Lung (tissue), 12 donors: ENCODE results near the gene CRY2. TPM values are rescaled to one million over a fixed set of nuclear protein-coding genes. Genes with fewer than 3 reads are reported as not detected.

ENCODE experiments used
- ATAC-seq: fragments of 200-7000 bp; cut with Tn5 transposase; one replicate; pipeline ENCODE4 v1.9.1; 2020; ENCODE audit warnings: moderate number of reproducible peaks; ENCODE audit not compliant: insufficient read depth, low FRiP score
- DNase-seq, 3 donors: peaks; one replicate each; pipeline ENCODE4 v3.0.0-alpha.2; 2013 to 2017
- H3K27ac ChIP-seq, 2 donors: one replicate each; pipeline ENCODE4 v1.5.1; 2013; ENCODE audit warnings: mild to moderate bottlenecking in 2 of 2, moderate library complexity in 2 of 2, control low read depth in 1 of 2, inconsistent platforms in 1 of 2, low read depth in 1 of 2, low read length in 1 of 2
- H3K27me3 ChIP-seq, 3 donors: one replicate each; pipeline ENCODE4 v1.5.1; 2013; ENCODE audit warnings: low read length in 2 of 3; ENCODE audit not compliant: control insufficient read depth in 3 of 3, insufficient read depth in 3 of 3
- H3K36me3 ChIP-seq, 4 donors: one replicate each; pipeline ENCODE4 v1.5.1; 2013; ENCODE audit warnings: low read length in 4 of 4, mild to moderate bottlenecking in 1 of 4, moderate library complexity in 1 of 4; ENCODE audit not compliant: control insufficient read depth in 4 of 4, insufficient read depth in 4 of 4
- H3K4me1 ChIP-seq, 5 donors: one replicate each; pipeline ENCODE4 v1.5.1; 2013; ENCODE audit warnings: low read length in 5 of 5, mild to moderate bottlenecking in 2 of 5, moderate library complexity in 1 of 5; ENCODE audit not compliant: control insufficient read depth in 5 of 5, insufficient read depth in 5 of 5
- H3K4me3 ChIP-seq: one replicate; pipeline ENCODE4 v1.5.1; 2013; ENCODE audit warnings: mild to moderate bottlenecking, control low read depth, moderate library complexity
- H3K9ac ChIP-seq, 2 donors: one replicate each; pipeline ENCODE4 v1.5.1; 2013; ENCODE audit warnings: low read length in 2 of 2, control low read depth in 1 of 2; ENCODE audit not compliant: insufficient read depth in 1 of 2
- H3K9me3 ChIP-seq, 4 donors: one replicate each; pipeline ENCODE4 v1.5.1; 2013; ENCODE audit warnings: low read length in 3 of 4, mild to moderate bottlenecking in 1 of 4, moderate library complexity in 1 of 4; ENCODE audit not compliant: control insufficient read depth in 4 of 4, insufficient read depth in 3 of 4
- WGBS, 2 donors: extraction: QIAGEN DNeasy Blood & Tissue Kit; methylation state at CpG; one replicate each; pipeline ENCODE4 v1.1.7; 2013; 5-methylcytosine and 5-hydroxymethylcytosine counted together
- polyA plus RNA-seq, 2 donors: library from polyadenylated mRNA; stranded (reverse); fragments of 200-250 nt; gene quantifications; one replicate each; pipeline ENCODE4 v1.2.1, GENCODE V29; 2013
- total RNA-seq, 2 donors: library from RNA; depleted of rRNA in 1 of 2; stranded (reverse); fragments of >200 nt in 1 of 2; gene quantifications; one replicate each; pipeline ENCODE4 v1.2.1, GENCODE V29; 2014 to 2021
- TF ChIP-seq, protein P1 (sequence below): IDR thresholded peaks from 2 replicates; pipeline ENCODE4 v1.5.1; 2012; ENCODE audit warnings: mild to moderate bottlenecking; ENCODE audit errors: control extremely low read depth, extremely low read depth
- donor health status: control.
- donor health status: control.
- donor health status: Bipolar disorder and iron deficiency.
- donor health status: healthy.
- donor health status: DM: yes; HTN: yes; CAD: no.

The CRY2 gene
- total and polyA plus RNA-seq, 4 donors: 16.2 to 55.0 (median 34.2) TPM

GRCh38 chr11:45925550-45925949, 78.3 kb downstream of the CRY2 start:
- WGBS, 2 donors: 78 to 80% methylated on average over 3 of the region's 3 CpGs
- Histone ChIP-seq H3K27ac (no peak overlapping the region), H3K9me3 (no peaks in the 10 kb centered on the region), H3K27me3 (peaks cover 0 to 18% (median 9%) of the 10 kb centered on the region in 3 donors), H3K4me3 (no peak overlapping the region), H3K9ac (no peak overlapping the region), H3K4me1 (peaks cover 0 to 16% (median 5%) of the 10 kb centered on the region in 5 donors), H3K36me3 (no peaks in the 10 kb centered on the region)
- TF ChIP-seq, protein P1, sequence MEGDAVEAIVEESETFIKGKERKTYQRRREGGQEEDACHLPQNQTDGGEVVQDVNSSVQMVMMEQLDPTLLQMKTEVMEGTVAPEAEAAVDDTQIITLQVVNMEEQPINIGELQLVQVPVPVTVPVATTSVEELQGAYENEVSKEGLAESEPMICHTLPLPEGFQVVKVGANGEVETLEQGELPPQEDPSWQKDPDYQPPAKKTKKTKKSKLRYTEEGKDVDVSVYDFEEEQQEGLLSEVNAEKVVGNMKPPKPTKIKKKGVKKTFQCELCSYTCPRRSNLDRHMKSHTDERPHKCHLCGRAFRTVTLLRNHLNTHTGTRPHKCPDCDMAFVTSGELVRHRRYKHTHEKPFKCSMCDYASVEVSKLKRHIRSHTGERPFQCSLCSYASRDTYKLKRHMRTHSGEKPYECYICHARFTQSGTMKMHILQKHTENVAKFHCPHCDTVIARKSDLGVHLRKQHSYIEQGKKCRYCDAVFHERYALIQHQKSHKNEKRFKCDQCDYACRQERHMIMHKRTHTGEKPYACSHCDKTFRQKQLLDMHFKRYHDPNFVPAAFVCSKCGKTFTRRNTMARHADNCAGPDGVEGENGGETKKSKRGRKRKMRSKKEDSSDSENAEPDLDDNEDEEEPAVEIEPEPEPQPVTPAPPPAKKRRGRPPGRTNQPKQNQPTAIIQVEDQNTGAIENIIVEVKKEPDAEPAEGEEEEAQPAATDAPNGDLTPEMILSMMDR: no peak
- DNase-seq: no peak
- ATAC-seq: no peak

GRCh38 chr11:45926001-45926401, 78.7 kb downstream of the CRY2 start:
- Histone ChIP-seq H3K4me1 (peaks cover 0 to 16% (median 5%) of the 10 kb centered on the region in 5 donors), H3K9ac (no peak overlapping the region), H3K27me3 (peaks cover 0 to 18% (median 8%) of the 10 kb centered on the region in 3 donors), H3K36me3 (no peaks in the 10 kb centered on the region), H3K4me3 (no peak overlapping the region), H3K27ac (no peak overlapping the region), H3K9me3 (no peaks in the 10 kb centered on the region)
- WGBS, 2 donors: 69 to 79% methylated on average over 12 of the region's 12 CpGs
- TF ChIP-seq, protein P1: no peak
- DNase-seq (no peak), ATAC-seq (no peak)

GRCh38 chr11:45926536-45927331, 79.5 kb downstream of the CRY2 start:
- DNase-seq (no peak), ATAC-seq (no peak)
- TF ChIP-seq, protein P1: no peak
- peaks cover 0 to 11% (median 2%) of the 10 kb centered on the region in 3 donors for H3K27me3 ChIP-seq
- no peak overlapping the region for H3K27ac ChIP-seq
- no peak overlapping the region for H3K9ac ChIP-seq
- no peak overlapping the region for H3K4me3 ChIP-seq
- peaks cover 0 to 3% (median 0%) of the 10 kb centered on the region in 4 donors for H3K36me3 ChIP-seq
- H3K9me3 ChIP-seq: no peaks in the 10 kb centered on the region
- WGBS, 2 donors: 88 to 93% methylated on average over 12 of the region's 12 CpGs
- H3K4me1 ChIP-seq: peaks cover 0 to 12% (median 0%) of the 10 kb centered on the region in 5 donors
